Activated CD4-positive, alpha-beta T cell treated with anti-CD3 and anti-CD28 coated beads, Interleukin-2, amount 50 U/mL, for 1 hour (primary cell): Measurements from ENCODE around the gene KCTD20.
"Not testable (repeated sequence)": the region's sequence is repeated elsewhere in the genome, so short reads cannot be mapped to it uniquely, and the experiment has no call there.

Experiments
- DNase-seq: peaks from one replicate; pipeline ENCODE4 v3.0.0-alpha.2; 2020

KCTD20 gene

GRCh38 chr6:36442671-36443470, at the start of gene KCTD20, which contains the start of gene PXT1:
Gene KCTD20 (plus strand): TSS chr6:36443000. CDS start chr6:36470098, 27,098 bp downstream.
Gene PXT1 (minus strand): TSS chr6:36442854. CDS start chr6:36426082, 16,772 bp downstream.
- peak; percentile 81 for DNase-seq

GRCh38 chr6:36399970-36400369, 42.8 kb upstream of the KCTD20 start:
- DNase-seq: no peak

- no peak for DNase-seq
These were observed 40.3 kb upstream of the KCTD20 start for GRCh38 chr6:36402481-36402880.

DNA sequence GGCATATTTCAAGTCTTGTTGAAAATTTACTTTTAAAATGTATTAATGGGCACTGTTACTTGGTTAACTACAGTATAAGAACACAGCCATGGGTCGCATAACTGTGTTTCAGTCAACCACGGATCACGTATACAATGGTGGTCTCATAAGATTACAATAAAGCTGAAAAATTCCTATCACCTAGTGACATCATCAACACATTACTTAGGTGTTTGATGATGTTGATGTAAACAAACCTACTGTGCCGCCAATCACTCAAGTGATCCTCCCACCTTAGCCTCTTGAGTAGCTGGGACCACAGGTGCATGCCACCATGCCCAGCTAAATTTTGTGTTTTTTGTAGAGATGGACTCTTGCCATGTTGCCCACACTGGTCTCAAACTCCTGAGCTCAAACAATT, 38.6 kb upstream of the KCTD20 start:
- no peak for DNase-seq

DNA sequence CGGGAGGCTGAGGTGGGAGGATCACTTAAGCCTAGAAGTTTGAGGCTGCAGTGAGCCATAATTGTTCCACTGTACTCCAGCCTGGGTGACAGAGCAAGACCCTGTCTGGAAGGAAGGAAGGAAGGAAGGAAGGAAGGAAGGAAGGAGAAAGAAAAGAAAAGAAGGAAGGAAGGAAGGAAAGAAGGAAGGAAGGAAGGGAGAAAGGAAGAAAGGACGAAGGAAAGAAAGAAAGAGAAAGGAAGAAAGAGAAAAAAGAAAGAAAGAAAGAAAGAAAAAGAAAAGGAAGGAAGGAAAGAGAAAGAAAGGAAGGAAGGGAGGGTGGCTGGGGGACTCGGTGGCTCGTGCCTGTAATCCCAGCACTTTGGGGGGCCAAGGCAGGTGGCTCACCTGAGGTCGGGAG, 33.1 kb upstream of the KCTD20 start:
- DNase-seq: not testable (repeated sequence)

DNA sequence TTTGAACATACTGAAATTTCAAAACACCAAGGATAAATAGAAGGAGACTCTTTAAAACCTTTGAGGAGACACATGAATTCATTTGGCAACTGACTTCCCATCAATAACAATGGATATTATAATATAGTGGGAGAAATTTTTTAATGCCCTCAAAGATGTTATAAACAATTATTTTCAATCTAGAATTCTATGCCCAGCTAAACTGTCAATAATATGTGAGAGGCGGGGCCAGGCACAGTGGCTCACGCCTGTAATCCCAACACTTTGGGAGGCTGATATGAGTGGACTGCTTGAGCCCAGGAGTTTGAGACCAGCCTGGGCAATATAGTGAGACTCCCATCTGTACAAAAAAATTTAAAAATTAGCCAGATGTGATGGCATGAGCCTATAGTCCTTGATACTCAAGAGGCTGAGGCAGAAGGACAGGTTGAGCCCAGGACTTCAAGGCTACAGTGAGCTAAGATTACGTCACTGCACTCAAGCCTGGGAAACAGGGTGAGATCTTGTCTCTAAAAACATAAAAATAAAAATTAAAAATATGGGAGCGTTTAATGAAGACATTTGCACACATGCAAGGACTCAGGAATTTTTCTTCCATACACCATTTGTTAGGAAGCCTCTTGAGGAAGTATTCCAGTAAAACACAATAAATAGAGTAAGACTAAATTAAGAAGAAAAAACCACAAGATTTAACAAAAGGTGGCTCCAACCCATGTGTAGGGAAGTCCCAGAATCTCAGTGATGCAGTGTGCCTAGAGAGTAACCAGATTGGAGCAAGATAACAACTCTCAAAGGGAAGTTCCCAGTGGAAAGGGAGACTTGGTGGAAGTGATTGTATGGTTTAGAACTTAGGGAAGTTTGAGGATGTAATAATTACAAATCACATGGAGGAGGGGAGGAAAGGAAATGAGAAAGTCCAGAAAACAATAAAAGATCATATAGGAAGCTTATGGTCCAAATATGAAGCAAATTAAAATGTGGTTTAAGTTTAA, 29.0 kb upstream of the KCTD20 start:
- no peak for DNase-seq

DNA sequence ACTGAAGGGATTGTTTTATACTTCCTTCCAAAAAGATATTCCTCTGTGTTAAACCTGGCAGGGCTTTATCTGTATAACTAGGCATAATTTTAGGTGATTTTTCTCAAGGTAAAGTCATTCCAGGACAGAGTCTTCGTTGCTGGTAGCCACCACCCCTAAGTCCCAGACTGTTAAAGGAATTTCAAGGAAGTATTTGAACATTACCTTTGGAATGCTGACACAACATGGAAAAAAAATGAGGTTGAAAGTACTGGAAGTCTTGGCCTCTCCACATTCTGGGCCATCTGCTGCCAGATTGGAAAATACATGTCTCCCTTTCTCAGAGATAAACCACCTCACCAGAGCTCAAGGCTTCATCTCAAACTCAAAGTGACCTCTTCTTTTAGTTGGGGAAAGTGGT, 28.3 kb upstream of the KCTD20 start:
- no peak for DNase-seq

DNA sequence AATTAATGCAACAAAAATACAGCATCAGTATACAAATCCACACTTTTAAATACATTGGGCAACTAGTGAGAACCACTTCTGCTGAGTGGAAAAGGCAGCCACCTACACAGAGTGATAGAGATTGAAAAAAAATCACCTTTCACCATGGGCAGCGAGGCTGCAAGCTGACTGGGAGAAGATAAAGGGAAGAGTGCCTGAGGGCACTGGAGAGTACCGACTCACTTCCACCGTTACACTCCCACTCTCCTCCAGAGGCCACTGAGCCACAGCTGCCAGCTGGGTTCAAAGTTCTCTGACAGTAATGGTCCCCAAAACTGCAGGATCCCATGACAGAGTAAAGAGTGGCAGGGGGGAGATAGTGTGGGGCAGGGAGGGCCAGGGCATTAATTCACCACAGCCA, 24.2 kb upstream of the KCTD20 start:
- no peak for DNase-seq

DNA sequence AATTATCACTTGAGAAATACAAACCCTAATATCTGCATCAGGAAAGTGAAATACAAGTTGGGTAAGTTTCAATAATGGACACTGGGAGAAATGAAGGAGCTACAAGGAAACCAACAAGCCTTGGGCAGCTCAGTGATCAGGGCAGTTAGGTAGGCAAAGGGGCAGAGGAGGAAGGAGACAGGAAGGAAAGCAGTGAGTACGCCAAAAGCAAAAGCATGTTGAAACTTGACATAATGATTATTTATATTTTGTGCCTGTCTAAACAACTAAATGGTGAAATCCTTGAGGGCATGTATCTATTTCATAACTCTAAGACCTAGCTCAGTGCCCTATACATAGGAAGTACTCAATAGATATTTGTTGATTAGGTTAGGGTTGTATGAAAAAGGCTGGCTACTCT, 23.5 kb upstream of the KCTD20 start:
- DNase-seq: no peak

DNA sequence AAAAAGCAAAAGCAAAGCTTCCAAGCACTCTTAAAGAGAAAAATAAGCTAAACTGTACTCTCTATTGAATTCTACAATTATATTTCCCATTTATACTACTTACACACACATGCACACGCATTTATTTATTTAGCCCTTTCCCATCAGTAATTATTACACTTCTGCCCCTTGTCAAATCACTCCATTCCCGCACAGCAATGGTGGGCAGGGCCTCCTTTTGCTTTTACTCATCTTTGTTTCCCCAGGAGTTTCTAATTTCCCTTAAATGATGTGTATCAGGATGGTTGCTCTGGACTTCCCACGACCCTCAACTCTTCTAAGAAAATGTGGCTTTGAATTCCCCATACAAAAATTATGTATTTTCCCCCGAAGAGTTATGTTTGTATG, 20.1 kb upstream of the KCTD20 start:
- no peak for DNase-seq

GRCh38 chr6:36423101-36423824, 19.5 kb upstream of the KCTD20 start:
- DNase-seq: peak; percentile 99

GRCh38 chr6:36426622-36427021, 16.2 kb upstream of the KCTD20 start:
- no peak for DNase-seq

- DNase-seq: no peak
These were observed 13.9 kb upstream of the KCTD20 start for GRCh38 chr6:36428911-36429310.

DNA sequence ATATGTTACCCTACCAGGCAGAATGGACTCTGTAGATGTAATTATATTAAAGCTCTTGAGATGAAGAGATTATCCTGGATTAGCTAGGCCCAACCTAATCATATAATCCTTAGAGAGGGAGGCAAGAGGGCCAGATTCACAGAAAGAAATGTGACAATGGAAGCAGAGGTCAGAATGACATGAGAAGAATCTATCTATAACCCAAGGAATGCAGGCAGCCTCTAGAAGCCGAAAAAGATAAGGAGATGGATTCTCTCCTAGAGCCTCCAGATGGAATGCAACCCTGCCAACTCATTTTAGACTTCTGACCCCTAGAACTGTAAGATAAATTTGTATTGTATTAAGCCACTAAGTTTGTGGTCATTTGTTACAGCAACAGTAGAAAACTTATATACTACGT, 12.4 kb upstream of the KCTD20 start:
- DNase-seq: no peak

GRCh38 chr6:36431197-36431596, 11.6 kb upstream of the KCTD20 start:
- no peak for DNase-seq

GRCh38 chr6:36432151-36432671, 10.6 kb upstream of the KCTD20 start:
- no peak for DNase-seq

DNA sequence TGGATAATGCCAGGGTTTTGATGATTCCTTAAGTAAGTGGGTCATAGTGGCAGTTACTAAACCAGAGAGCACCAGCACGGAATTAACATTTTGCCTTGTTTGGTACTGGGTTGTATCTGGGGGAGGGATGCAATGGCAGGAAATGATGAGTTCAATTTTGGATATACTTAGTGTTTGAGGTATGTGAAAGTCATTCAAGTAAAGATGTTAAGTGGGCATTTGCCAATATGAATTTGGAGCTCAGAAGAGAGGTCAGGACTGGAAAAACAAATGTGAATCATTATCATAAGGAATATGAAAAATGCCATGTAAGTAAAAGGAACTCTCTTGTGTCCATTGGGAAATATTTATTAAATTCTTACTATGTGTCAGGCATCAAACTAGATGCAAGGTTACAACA, 6.3 kb upstream of the KCTD20 start:
- no peak for DNase-seq

DNA sequence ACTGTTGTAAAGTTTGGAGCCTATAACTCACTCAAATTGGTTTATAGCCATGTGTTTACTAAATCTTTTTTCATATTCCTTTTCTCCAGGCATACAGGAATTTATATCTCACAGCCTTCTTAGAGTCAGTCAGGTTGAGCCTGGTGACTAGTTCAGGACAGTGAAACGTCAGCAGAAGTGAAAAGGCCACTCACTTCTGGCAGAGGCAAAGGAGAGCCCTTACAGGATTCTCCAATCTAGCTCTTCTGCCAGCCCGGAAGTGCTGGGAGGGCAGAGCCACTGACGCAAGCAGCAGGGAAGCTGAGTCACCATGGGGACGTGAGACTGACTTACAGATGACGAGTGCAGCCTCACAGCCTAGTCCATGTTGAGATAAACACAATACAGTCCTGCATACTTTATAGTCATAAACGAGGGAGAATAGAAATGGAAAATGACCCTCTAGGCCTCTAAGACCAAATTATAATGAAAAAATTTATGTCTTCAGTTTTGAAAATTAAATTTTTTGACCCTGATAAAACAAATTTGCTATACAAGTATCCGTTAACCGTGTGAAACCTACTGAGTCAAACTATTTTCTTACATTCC, 1.4 kb upstream of the KCTD20 start:
- peak; percentile 76 for DNase-seq

GRCh38 chr6:36442103-36442670, 613 bp upstream of the KCTD20 start:
- no peak for DNase-seq

- DNase-seq: no peak
These were observed 950 bp downstream of the KCTD20 start for GRCh38 chr6:36443471-36444428.

DNA sequence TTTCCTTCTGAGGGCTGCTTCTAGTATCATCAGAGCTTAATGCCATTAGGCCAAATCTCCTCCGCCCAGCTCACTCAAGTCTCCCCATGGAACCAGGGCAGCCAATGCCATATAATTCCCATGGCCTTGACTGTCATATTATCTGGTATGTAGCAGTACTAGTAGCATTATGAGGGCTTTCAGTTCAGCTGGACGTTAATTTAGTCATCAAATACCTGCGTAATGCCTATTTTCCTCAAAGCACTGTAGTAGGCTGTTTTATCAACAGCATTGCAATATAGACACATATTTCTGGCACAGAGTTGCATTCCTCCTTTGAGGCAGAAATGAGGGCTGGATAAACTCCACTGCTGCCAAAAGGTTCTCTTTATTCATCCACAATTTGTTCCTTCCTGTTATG, 1.7 kb downstream of the KCTD20 start:
- no peak for DNase-seq
